ENCODE measurements around the gene GEN1. TPM values are rescaled to one million over a fixed set of nuclear protein-coding genes. Genes with fewer than 3 reads are reported as not detected.

Gene GEN1
- total and polyA plus RNA-seq, 12 donors, result 1.5 to 20.4 (median 4.7) TPM

DNA sequence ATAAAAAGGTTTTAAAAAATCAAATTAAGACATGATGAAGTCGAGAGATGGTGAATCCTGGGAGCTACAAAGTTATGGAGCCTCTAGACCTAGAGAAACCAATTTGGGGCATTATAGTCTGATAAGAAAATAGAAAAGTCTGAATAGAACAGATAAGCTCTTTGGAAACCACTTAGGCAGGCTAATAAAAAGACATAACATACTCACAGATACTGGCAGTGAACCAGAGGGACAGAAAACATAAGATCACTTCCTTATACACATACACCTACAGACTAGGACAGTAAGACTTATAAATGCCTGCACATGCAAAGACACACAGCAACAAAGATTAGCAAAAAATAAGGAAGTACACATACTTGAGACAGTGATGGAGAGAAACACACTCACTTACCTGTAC is 20.3 kb upstream of the GEN1 start:
- Histone ChIP-seq H3K9me3 (replicated peaks in 1 of 3) (no peaks in the 10 kb centered on the region), H3K4me3 (no peak overlapping the region), H3K27me3 (no peaks in the 10 kb centered on the region), H3K36me3 (replicated peaks in 1 of 2) (peaks cover 0 to 24% of the 10 kb centered on the region in 2 donors), H3K27ac (no peak overlapping the region), H3K4me1 (replicated peaks in 1 of 2) (no peaks in the 10 kb centered on the region)
- TF ChIP-seq, protein P1, sequence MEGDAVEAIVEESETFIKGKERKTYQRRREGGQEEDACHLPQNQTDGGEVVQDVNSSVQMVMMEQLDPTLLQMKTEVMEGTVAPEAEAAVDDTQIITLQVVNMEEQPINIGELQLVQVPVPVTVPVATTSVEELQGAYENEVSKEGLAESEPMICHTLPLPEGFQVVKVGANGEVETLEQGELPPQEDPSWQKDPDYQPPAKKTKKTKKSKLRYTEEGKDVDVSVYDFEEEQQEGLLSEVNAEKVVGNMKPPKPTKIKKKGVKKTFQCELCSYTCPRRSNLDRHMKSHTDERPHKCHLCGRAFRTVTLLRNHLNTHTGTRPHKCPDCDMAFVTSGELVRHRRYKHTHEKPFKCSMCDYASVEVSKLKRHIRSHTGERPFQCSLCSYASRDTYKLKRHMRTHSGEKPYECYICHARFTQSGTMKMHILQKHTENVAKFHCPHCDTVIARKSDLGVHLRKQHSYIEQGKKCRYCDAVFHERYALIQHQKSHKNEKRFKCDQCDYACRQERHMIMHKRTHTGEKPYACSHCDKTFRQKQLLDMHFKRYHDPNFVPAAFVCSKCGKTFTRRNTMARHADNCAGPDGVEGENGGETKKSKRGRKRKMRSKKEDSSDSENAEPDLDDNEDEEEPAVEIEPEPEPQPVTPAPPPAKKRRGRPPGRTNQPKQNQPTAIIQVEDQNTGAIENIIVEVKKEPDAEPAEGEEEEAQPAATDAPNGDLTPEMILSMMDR (IDR thresholded peaks at IDR 0.05), result no peak
- no peak for TF ChIP-seq POLR2A (IDR thresholded peaks at IDR 0.05)
- WGBS, 4 donors, result 82 to 100% (median 87%) methylated on average over 1 of the region's 1 CpG
- intact Hi-C loops (cut with DNase I), result loop anchor here in 1 of 2 donors (10.0 kb wide), 1 partner anchor 91 kb away; no protein-coding TSS in a partner anchor
- DNase-seq, result no peak

DNA sequence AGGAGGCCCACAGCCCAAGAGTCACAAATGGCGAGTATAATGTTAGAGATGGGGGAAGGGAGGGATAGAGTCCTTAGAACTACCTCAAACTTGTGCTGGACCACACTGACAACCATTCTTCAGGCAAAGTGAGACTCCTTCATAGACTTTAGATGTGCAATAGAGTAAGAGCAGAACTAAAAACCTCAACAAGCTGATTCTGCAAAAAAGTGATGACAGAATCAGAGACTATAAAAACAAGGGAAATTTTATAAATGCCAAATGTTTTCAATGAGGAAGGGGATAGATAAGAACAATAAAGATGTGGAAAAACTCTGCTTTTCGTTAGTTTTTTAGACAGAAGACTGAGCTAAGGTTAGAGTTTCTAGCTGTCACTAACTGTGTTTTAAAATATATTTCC is 18.1 kb upstream of the GEN1 start:
- Histone ChIP-seq H3K4me1 (replicated peaks in 1 of 2) (no peaks in the 10 kb centered on the region), H3K4me3 (no peak overlapping the region), H3K9me3 (replicated peaks in 1 of 3) (no peaks in the 10 kb centered on the region), H3K27me3 (no peaks in the 10 kb centered on the region), H3K36me3 (replicated peaks in 1 of 2) (peaks cover 0 to 24% of the 10 kb centered on the region in 2 donors), H3K27ac (no peak overlapping the region)
- intact Hi-C loops (cut with DNase I), result loop anchor here in 1 of 2 donors (10.0 kb wide), 1 partner anchor 89 kb away; no protein-coding TSS in a partner anchor
- TF ChIP-seq POLR2A (IDR thresholded peaks at IDR 0.05), result no peak
- TF ChIP-seq, protein P1 (IDR thresholded peaks at IDR 0.05), result no peak
- DNase-seq, result no peak
- 96 to 98% (median 97%) methylated on average over 2 of the region's 2 CpGs for WGBS, 4 donors

DNA sequence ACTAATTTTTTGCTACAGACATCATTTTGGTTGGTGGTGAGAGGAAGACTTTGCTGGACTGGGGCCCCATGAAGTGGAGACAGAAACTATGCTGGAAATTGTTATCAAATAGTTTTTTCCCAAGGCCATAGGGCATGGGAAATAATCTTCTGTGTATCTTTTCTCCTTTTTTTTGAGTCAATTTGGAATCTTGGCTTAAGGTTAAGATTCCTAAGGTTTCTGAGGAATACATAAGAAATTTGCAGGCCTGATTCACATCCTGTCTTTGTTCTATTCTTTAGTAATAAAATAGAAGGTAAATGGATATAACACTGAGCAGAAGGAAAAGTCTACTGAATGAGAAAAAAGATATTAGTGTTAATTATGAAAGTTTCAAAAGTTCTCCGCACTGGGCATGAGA is 16.9 kb upstream of the GEN1 start:
- Histone ChIP-seq H3K4me1 (replicated peaks in 1 of 2) (no peaks in the 10 kb centered on the region), H3K27ac (no peak overlapping the region), H3K36me3 (replicated peaks in 1 of 2) (peaks cover 0 to 18% of the 10 kb centered on the region in 2 donors), H3K27me3 (no peaks in the 10 kb centered on the region), H3K4me3 (no peak overlapping the region), H3K9me3 (replicated peaks in 1 of 3) (no peaks in the 10 kb centered on the region)
- WGBS, 4 donors, result 88 to 100% (median 93%) methylated on average over 1 of the region's 1 CpG
- TF ChIP-seq POLR2A (IDR thresholded peaks at IDR 0.05), result no peak
- TF ChIP-seq, protein P1 (IDR thresholded peaks at IDR 0.05), result no peak
- intact Hi-C loops (cut with DNase I), result loop anchor here in 1 of 2 donors (10.0 kb wide), 1 partner anchor 88 kb away; no protein-coding TSS in a partner anchor
- no peak for DNase-seq

DNA sequence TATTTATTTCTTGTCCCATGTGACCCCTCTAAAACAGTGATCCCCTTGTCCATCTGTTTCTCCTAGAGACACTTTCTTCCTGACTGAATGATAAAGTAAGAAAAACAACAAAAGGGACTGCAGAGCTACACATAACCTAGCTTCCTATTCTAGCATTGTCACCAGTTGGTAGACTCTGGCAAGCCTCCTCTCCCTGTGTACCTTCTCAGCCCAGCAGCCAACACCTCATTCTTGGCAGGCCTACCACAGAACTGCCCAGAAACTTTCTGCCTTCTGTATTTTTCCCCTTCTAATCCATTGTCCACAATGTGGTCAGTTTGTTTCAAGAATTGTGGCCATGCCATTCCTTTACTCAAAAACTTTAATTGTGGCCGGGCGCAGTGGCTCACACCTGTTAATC is 13.7 kb upstream of the GEN1 start:
- no peaks in the 10 kb centered on the region for H3K27me3 ChIP-seq
- no peak for DNase-seq
- H3K27ac ChIP-seq, result no peak overlapping the region
- H3K9me3 ChIP-seq (replicated peaks in 1 of 3), result no peaks in the 10 kb centered on the region
- intact Hi-C loops (cut with DNase I), result no loop called here
- peaks cover 0 to 8% of the 10 kb centered on the region in 2 donors for H3K36me3 ChIP-seq (replicated peaks in 1 of 2)
- TF ChIP-seq POLR2A (IDR thresholded peaks at IDR 0.05), result no peak
- TF ChIP-seq, protein P1 (IDR thresholded peaks at IDR 0.05), result no peak
- H3K4me1 ChIP-seq (replicated peaks in 1 of 2), result no peaks in the 10 kb centered on the region
- WGBS, 4 donors, result 94 to 100% (median 98%) methylated on average over 2 of the region's 2 CpGs
- H3K4me3 ChIP-seq, result no peak overlapping the region
